HT-29 (cell line): Measurements from ENCODE around the gene KLK5. TPM values are rescaled to one million over a fixed set of nuclear protein-coding genes. Genes with fewer than 3 reads are reported as not detected.

Experiments
- total RNA-seq: library from RNA; depleted of rRNA; stranded (reverse); fragments of >200 nt; shearing (Covaris generic); gene quantifications from 2 replicates; pipeline ENCODE4 v1.2.3, GENCODE V29; 2014; rRNA removed

Gene KLK5
- total RNA-seq, 1 experiment from 2014 or later: 0.08 TPM

Other genes starting within 250 kb of the KLK5 start
- not detected in 2 replicates for gene SHANK1, start 233.2 kb downstream of the KLK5 start, total RNA-seq
- gene CLEC11A, start 229.7 kb downstream of the KLK5 start, total RNA-seq: 3.5 and 4.0 TPM in 2 replicates
- gene GPR32, start 182.6 kb downstream of the KLK5 start, total RNA-seq: not detected in 2 replicates
- gene ACP4, start 162.6 kb downstream of the KLK5 start, total RNA-seq: not detected in 2 replicates
- 3.4 and 4.6 TPM in 2 replicates for gene KLK1, start 129.3 kb downstream of the KLK5 start, total RNA-seq
- gene KLK15, start 119.5 kb downstream of the KLK5 start, total RNA-seq: not detected in 2 replicates
- not detected in 2 replicates for gene KLK3, start 98.1 kb downstream of the KLK5 start, total RNA-seq
- gene KLK2, start 79.6 kb downstream of the KLK5 start, total RNA-seq: not detected in 2 replicates
- gene KLK4, start 41.6 kb downstream of the KLK5 start, total RNA-seq: 0.38 TPM in 1 of 2 replicates, not detected in the other
- gene KLK6, start 16.6 kb upstream of the KLK5 start, total RNA-seq: 352 and 367 TPM in 2 replicates
- 0.13 and 0.31 TPM in 2 replicates for gene KLK7, start 30.9 kb upstream of the KLK5 start, total RNA-seq
- 4.2 and 8.7 TPM in 2 replicates for gene KLK8, start 48.6 kb upstream of the KLK5 start, total RNA-seq
- 154 and 171 TPM in 2 replicates for gene KLK10, start 66.7 kb upstream of the KLK5 start, total RNA-seq
- gene KLK11, start 73.6 kb upstream of the KLK5 start, total RNA-seq: 128 and 138 TPM in 2 replicates
- gene KLK12, start 82.0 kb upstream of the KLK5 start, total RNA-seq: 7.3 and 9.1 TPM in 2 replicates
- gene KLK13, start 112.1 kb upstream of the KLK5 start, total RNA-seq: not detected in 2 replicates
- gene KLK14, start 129.8 kb upstream of the KLK5 start, total RNA-seq: not detected in 2 replicates
- gene CTU1, start 155.4 kb upstream of the KLK5 start, total RNA-seq: 44.5 and 46.9 TPM in 2 replicates
- not detected in 2 replicates for gene SIGLEC9, start 171.9 kb upstream of the KLK5 start, total RNA-seq
- gene SIGLEC7, start 189.3 kb upstream of the KLK5 start, total RNA-seq: not detected in 2 replicates